Trophoblast cell (in vitro differentiated cells and primary cell): Measurements from ENCODE around the gene LRRC4.

ENCODE experiments used
- DNase-seq, 2 donors: peaks; one replicate each; pipeline ENCODE4 v3.0.0-alpha.2; 2016
- H2AFZ ChIP-seq: 2 replicates; pipeline ENCODE4 v1.6.1; 2013; ENCODE audit warnings: low read length, moderate library complexity, mild to moderate bottlenecking; ENCODE audit not compliant: insufficient read depth, poor library complexity
- H2AK5ac ChIP-seq: 2 replicates; pipeline ENCODE4 v1.6.1; 2013; ENCODE audit warnings: mild to moderate bottlenecking, low read length
- H2BK120ac ChIP-seq: 2 replicates; pipeline ENCODE4 v1.6.1; 2013; ENCODE audit warnings: low read length, mild to moderate bottlenecking, moderate library complexity; ENCODE audit not compliant: insufficient read depth, poor library complexity
- H2BK12ac ChIP-seq: 2 replicates; pipeline ENCODE4 v1.6.1; 2013; ENCODE audit warnings: mild to moderate bottlenecking, low read length, moderate library complexity
- H2BK5ac ChIP-seq: 2 replicates; pipeline ENCODE4 v1.6.1; 2013; ENCODE audit warnings: low read length, low read depth, moderate library complexity, mild to moderate bottlenecking; ENCODE audit not compliant: poor library complexity
- H3K14ac ChIP-seq: 2 replicates; pipeline ENCODE4 v1.6.1; 2013; ENCODE audit warnings: mild to moderate bottlenecking, low read length
- H3K18ac ChIP-seq: 2 replicates; pipeline ENCODE4 v1.6.1; 2013; ENCODE audit warnings: mild to moderate bottlenecking, low read length
- H3K23ac ChIP-seq: 2 replicates; pipeline ENCODE4 v1.6.1; 2013; ENCODE audit warnings: low read length
- H3K27ac ChIP-seq: 2 replicates; pipeline ENCODE4 v1.5.1; 2013; ENCODE audit warnings: low read depth, mild to moderate bottlenecking, inconsistent platforms, low read length, moderate library complexity
- H3K27me3 ChIP-seq: 2 replicates; pipeline ENCODE4 v1.6.1; 2013; ENCODE audit warnings: inconsistent platforms, mild to moderate bottlenecking, low read length, moderate library complexity; ENCODE audit not compliant: insufficient read depth
- H3K36me3 ChIP-seq, 2 experiments: 1 replicate in 1 of 2; 2 replicates in 1 of 2; pipeline ENCODE4 v1.6.1; 2013; ENCODE audit warnings: low read length in 2 of 2, mild to moderate bottlenecking in 2 of 2, moderate library complexity in 1 of 2; ENCODE audit not compliant: insufficient read depth in 2 of 2, control insufficient read depth in 1 of 2
- H3K4ac ChIP-seq: 2 replicates; pipeline ENCODE4 v1.6.1; 2013; ENCODE audit warnings: low read depth, mild to moderate bottlenecking, low read length, moderate library complexity
- H3K4me1 ChIP-seq, 2 experiments: 1 replicate in 1 of 2; 2 replicates in 1 of 2; pipeline ENCODE4 v1.6.1; 2013; ENCODE audit warnings: low read length in 2 of 2, mild to moderate bottlenecking in 2 of 2, moderate library complexity in 1 of 2; ENCODE audit not compliant: insufficient read depth in 2 of 2, control insufficient read depth in 1 of 2
- H3K4me2 ChIP-seq: 2 replicates; pipeline ENCODE4 v1.6.1; 2013; ENCODE audit warnings: inconsistent platforms, mild to moderate bottlenecking, low read length, moderate library complexity
- H3K4me3 ChIP-seq: 2 replicates; pipeline ENCODE4 v1.5.1; 2013; ENCODE audit warnings: mild to moderate bottlenecking, low read depth, low read length, inconsistent platforms
- H3K79me1 ChIP-seq: one replicate; pipeline ENCODE4 v1.6.1; 2013; ENCODE audit warnings: low read length
- H3K79me2 ChIP-seq: 2 replicates; pipeline ENCODE4 v1.6.1; 2013; ENCODE audit warnings: low read length, mild to moderate bottlenecking; ENCODE audit not compliant: control insufficient read depth, insufficient read depth, poor library complexity
- H3K9ac ChIP-seq: 2 replicates; pipeline ENCODE4 v1.6.1; 2013; ENCODE audit warnings: mild to moderate bottlenecking, low read length
- H3K9me3 ChIP-seq: 2 replicates; pipeline ENCODE4 v1.6.1; 2013; ENCODE audit warnings: low read depth, mild to moderate bottlenecking, control low read depth, inconsistent platforms, low read length; ENCODE audit not compliant: insufficient read depth
- H4K12ac ChIP-seq: 2 replicates; pipeline ENCODE4 v1.6.1; 2013; ENCODE audit warnings: low read depth, mild to moderate bottlenecking, low read length, moderate library complexity
- H4K8ac ChIP-seq: 2 replicates; pipeline ENCODE4 v1.6.1; 2013; ENCODE audit warnings: low read depth, mild to moderate bottlenecking, low read length, moderate library complexity
- H4K91ac ChIP-seq: one replicate; pipeline ENCODE4 v1.6.1; 2013; ENCODE audit warnings: low read depth, mild to moderate bottlenecking, low read length, moderate library complexity
- WGBS: extraction: QIAGEN DNeasy Blood & Tissue Kit; methylation state at CpG from one replicate; pipeline ENCODE4 v1.1.7; 2013; ENCODE audit warnings: missing lambda C conversion rate; ENCODE audit not compliant: insufficient read length, insufficient coverage; ENCODE audit errors: extremely low coverage; 5-methylcytosine and 5-hydroxymethylcytosine counted together

LRRC4 gene

DNA sequence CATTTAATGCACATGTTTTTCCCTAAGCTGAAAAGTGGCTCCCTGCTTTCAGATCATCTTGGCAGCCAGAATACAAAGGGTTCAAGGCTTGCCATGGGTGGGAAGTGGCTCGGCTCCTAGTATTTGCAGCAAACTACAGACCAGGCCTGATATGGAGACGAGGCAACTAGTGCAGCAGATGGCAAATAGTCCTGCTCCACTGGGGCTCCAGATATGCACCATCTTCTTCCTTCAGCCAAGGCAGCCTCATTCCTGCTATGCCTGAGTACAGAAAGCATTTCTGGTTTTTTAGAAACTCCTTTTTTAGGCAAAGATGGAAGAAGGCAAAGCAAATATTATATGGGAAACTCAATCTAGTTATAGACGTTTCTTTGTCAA, 23.9 kb downstream of the LRRC4 start:
- Histone ChIP-seq H3K27ac (no peak overlapping the region), H3K9ac (no peak overlapping the region), H4K91ac (no peak overlapping the region), H3K4ac (no peak overlapping the region), H3K4me3 (no peak overlapping the region), H3K14ac (no peak overlapping the region), H3K79me2 (no peaks in the 10 kb centered on the region), H2AK5ac (no peak overlapping the region), H3K4me1 (no peaks in the 10 kb centered on the region), H4K8ac (no peak overlapping the region), H3K18ac (no peak overlapping the region), H2AFZ (no peak overlapping the region), H3K36me3 (peaks cover 2 to 5% of the 10 kb centered on the region in 2 experiments), H2BK12ac (no peak overlapping the region), H3K9me3 (no peaks in the 10 kb centered on the region), H3K79me1 (no peaks in the 10 kb centered on the region), H2BK120ac (no peak overlapping the region), H3K23ac (no peak overlapping the region), H3K4me2 (no peak overlapping the region), H2BK5ac (no peak overlapping the region), H3K27me3 (no peaks in the 10 kb centered on the region), H4K12ac (no peak overlapping the region)
- DNase-seq: no peak
- no CpG with 5 or more reads among the region's 3 CpGs for WGBS

DNA sequence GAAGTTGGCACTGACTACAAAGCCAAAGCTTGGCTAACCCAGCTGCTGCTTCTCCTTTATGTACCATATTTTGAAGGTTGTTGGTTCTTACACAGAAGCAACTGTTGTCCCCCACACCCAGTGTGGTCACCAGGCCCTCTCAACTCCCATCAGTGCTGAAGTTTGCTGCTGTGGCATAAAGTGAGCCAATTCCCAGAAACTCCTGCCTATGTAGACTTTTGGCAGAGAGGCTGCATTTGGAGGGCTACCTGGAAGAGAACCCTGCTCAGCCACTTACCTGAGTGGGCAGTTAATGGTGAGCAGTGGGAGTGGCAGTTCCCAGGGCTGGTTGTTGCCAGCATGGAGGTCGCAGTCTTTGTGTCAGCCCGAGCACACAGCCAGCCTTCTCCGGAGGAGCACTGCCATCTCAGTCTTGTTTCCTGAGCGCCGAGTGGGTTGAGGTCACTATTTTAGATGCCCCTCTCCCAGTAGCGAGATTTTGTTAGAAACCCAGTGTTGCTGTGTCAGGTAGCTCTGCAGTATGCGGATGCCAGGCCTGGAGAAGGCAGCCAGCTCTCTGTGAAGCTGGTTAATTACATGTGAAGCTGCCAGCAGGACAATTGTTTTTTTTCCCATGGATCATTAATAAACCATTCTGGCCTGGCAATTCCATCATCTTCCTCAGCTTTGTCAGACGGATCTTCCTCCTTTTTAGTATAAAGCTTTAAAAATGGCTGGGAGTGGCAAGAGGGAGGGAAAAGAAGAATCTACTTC, 24.5 kb downstream of the LRRC4 start:
- Histone ChIP-seq H3K27me3 (no peaks in the 10 kb centered on the region), H3K9me3 (no peaks in the 10 kb centered on the region), H2AK5ac (no peak overlapping the region), H2BK12ac (no peak overlapping the region), H3K4ac (no peak overlapping the region), H3K23ac (no peak overlapping the region), H3K79me1 (no peaks in the 10 kb centered on the region), H3K4me1 (no peaks in the 10 kb centered on the region), H2BK120ac (no peak overlapping the region), H2AFZ (no peak overlapping the region), H4K8ac (no peak overlapping the region), H3K4me3 (no peak overlapping the region), H3K18ac (no peak overlapping the region), H3K79me2 (peaks cover 1% of the 10 kb centered on the region), H3K4me2 (no peak overlapping the region), H3K14ac (no peak overlapping the region), H4K12ac (no peak overlapping the region), H3K27ac (no peak overlapping the region), H3K36me3 (peaks cover 0 to 5% of the 10 kb centered on the region in 2 experiments), H2BK5ac (no peak overlapping the region), H4K91ac (no peak overlapping the region), H3K9ac (no peak overlapping the region)
- WGBS: no CpG with 5 or more reads among the region's 8 CpGs
- DNase-seq: no peak

DNA sequence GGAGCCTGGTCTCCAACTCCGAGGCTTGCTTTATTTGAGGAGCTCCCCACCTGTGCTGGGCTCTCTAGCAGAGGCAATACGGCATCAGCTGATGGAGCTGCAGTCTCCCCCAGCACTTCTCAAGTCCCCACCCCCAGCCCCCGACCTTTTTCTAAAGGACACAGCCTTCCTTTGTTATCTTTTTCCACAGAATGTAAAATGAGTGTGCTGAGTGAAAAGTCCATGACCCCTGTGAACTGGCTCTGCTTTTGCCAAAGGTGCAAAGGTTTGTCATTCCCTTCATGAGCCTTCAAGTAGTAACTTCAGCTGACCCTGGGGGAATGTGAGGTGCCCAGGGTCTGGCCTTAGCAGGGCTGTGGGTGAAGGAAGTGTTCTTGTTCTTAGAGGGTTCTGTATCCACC, 25.5 kb downstream of the LRRC4 start:
- no peak overlapping the region for H2BK120ac ChIP-seq
- no peak overlapping the region for H4K12ac ChIP-seq
- no peaks in the 10 kb centered on the region for H3K79me1 ChIP-seq
- H3K18ac ChIP-seq: no peak overlapping the region
- no CpG with 5 or more reads among the region's 3 CpGs for WGBS
- no peak overlapping the region for H3K27ac ChIP-seq
- H4K91ac ChIP-seq: no peak overlapping the region
- no peak overlapping the region for H4K8ac ChIP-seq
- H3K4me3 ChIP-seq: no peak overlapping the region
- H3K4me1 ChIP-seq: no peaks in the 10 kb centered on the region
- no peak overlapping the region for H2AK5ac ChIP-seq
- no peaks in the 10 kb centered on the region for H3K27me3 ChIP-seq
- H3K4ac ChIP-seq: no peak overlapping the region
- H2BK5ac ChIP-seq: no peak overlapping the region
- no peak overlapping the region for H3K9ac ChIP-seq
- no peak overlapping the region for H3K4me2 ChIP-seq
- peaks cover 1% of the 10 kb centered on the region for H3K79me2 ChIP-seq
- no peak overlapping the region for H2AFZ ChIP-seq
- H3K36me3 ChIP-seq: peaks cover 0 to 6% of the 10 kb centered on the region in 2 experiments
- H3K23ac ChIP-seq: no peak overlapping the region
- H2BK12ac ChIP-seq: no peak overlapping the region
- no peak for DNase-seq
- H3K9me3 ChIP-seq: no peaks in the 10 kb centered on the region
- H3K14ac ChIP-seq: no peak overlapping the region

- no CpG with 5 or more reads among the region's 7 CpGs for WGBS
- Histone ChIP-seq H3K4ac (no peak overlapping the region), H2BK120ac (no peak overlapping the region), H4K91ac (no peak overlapping the region), H3K36me3 (peaks cover 0 to 7% of the 10 kb centered on the region in 2 experiments), H3K14ac (no peak overlapping the region), H3K79me2 (peaks cover 1% of the 10 kb centered on the region), H3K18ac (no peak overlapping the region), H3K4me2 (no peak overlapping the region), H3K27me3 (no peaks in the 10 kb centered on the region), H2BK5ac (no peak overlapping the region), H3K9me3 (no peaks in the 10 kb centered on the region), H2AK5ac (no peak overlapping the region), H3K23ac (no peak overlapping the region), H4K8ac (no peak overlapping the region), H4K12ac (no peak overlapping the region), H3K9ac (no peak overlapping the region), H2AFZ (no peak overlapping the region), H3K27ac (no peak overlapping the region), H3K4me3 (no peak overlapping the region), H3K79me1 (no peaks in the 10 kb centered on the region), H2BK12ac (no peak overlapping the region), H3K4me1 (no peaks in the 10 kb centered on the region)
- no peak for DNase-seq
Observed at GRCh38 chr7:128005117-128005516, 26.1 kb downstream of the LRRC4 start.
